Gastroesophageal sphincter (tissue), 4 donors: Measurements from ENCODE around the gene RAB5IF. TPM values are rescaled to one million over a fixed set of nuclear protein-coding genes. Genes with fewer than 3 reads are reported as not detected.
"Not testable (repeated sequence)": the region's sequence is repeated elsewhere in the genome, so short reads cannot be mapped to it uniquely, and the experiment has no call there.

ENCODE experiments used
- ATAC-seq: fragments of 150-250 bp; one replicate; pipeline ENCODE4 v1.9.1; 2016; ENCODE audit warnings: mild to moderate bottlenecking, moderate library complexity
- H3K27ac ChIP-seq, 4 donors: fragments of 200-600 bp; sonication (generic) in 3 of 4; 1 replicate in 3 of 4; 2 replicates in 1 of 4; pipeline ENCODE4 v1.5.1; 2016 to 2019
- H3K27me3 ChIP-seq: fragments of 200-600 bp; sonication (generic); one replicate; pipeline ENCODE4 v1.5.1; 2019
- H3K36me3 ChIP-seq, 2 donors: fragments of 200-600 bp; sonication (generic); one replicate each; pipeline ENCODE4 v1.5.1; 2019; ENCODE audit warnings: control low read depth in 1 of 2
- H3K4me1 ChIP-seq, 3 donors: fragments of 200-600 bp; sonication (generic); 1 replicate in 2 of 3; 2 replicates in 1 of 3; pipeline ENCODE4 v1.5.1; 2016 to 2019; ENCODE audit warnings: control low read depth in 2 of 3
- H3K4me3 ChIP-seq, 2 donors: fragments of 200-600 bp; sonication (generic); one replicate each; pipeline ENCODE4 v1.5.1; 2019; ENCODE audit warnings: mild to moderate bottlenecking in 1 of 2, moderate library complexity in 1 of 2
- H3K9me3 ChIP-seq, 3 donors: fragments of 200-600 bp; sonication (generic); one replicate each; pipeline ENCODE4 v1.5.1; 2017 to 2019; ENCODE audit warnings: control low read depth in 2 of 3
- CTCF ChIP-seq, 4 experiments: fragments of 200-600 bp in 2 of 4; fragments of 450-650 bp in 2 of 4; sonication (generic) in 1 of 4; IDR thresholded peaks; one replicate each; pipeline ENCODE4 v1.5.1; 2017 to 2019; ENCODE audit warnings: antibody characterized with exemption in 4 of 4, mild to moderate bottlenecking in 2 of 4, moderate library complexity in 2 of 4
- EP300 ChIP-seq: sonication (generic); formaldehyde crosslinking; IDR thresholded peaks from one replicate; pipeline ENCODE4 v1.6.1; 2017; ENCODE audit warnings: antibody characterized with exemption, mild to moderate bottlenecking
- POLR2A ChIP-seq, 2 donors: fragments of 450-650 bp; IDR thresholded peaks; one replicate each; pipeline ENCODE4 v1.6.1; 2017; ENCODE audit warnings: antibody characterized with exemption in 2 of 2, mild to moderate bottlenecking in 2 of 2, moderate library complexity in 1 of 2
- POLR2AphosphoS5 ChIP-seq: sonication (generic); formaldehyde crosslinking; IDR thresholded peaks from one replicate; pipeline ENCODE4 v1.6.1; 2017; ENCODE audit warnings: antibody characterized with exemption
- WGBS, 2 donors: methylation state at CpG; one replicate each; pipeline ENCODE4 v1.1.5; 2018; ENCODE audit warnings: low coverage in 1 of 2; 5-methylcytosine and 5-hydroxymethylcytosine counted together
- total RNA-seq, 4 donors: library from RNA; depleted of rRNA; stranded (reverse); fragments of >200 nt; gene quantifications; one replicate each; pipeline ENCODE4 v1.1.0, GENCODE V29; 2016

Gene RAB5IF
- 100 to 1,000 TPM in 1 of 4 donors, 10 to 100 TPM in 3; 66.3 to 100 (median 78.9) TPM for total RNA-seq

GRCh38 chr20:36605399-36606157, at the start of gene RAB5IF:
RAB5IF (plus strand) TSS chr20:36605779; CDS start chr20:36605952, 173 bp downstream.
- H3K27ac ChIP-seq, result peak within 1 kb of the TSS; percentile 73 to 96 (median 93)
- peaks cover 0 to 32% of the 10 kb centered on the region in 2 donors for H3K36me3 ChIP-seq
- no CpG with 5 or more reads among the region's 90 CpGs for WGBS, 2 donors
- ATAC-seq, result peak; percentile 98
- H3K9me3 ChIP-seq, result no peaks in the 10 kb centered on the region
- peaks cover 0 to 31% (median 0%) of the 10 kb centered on the region in 3 donors for H3K4me1 ChIP-seq
- H3K4me3 ChIP-seq, result peak within 1 kb of the TSS; percentile 81 to 98
- H3K27me3 ChIP-seq, result no peaks in the 10 kb centered on the region
- TF ChIP-seq EP300 (no peak), POLR2A (IDR thresholded peaks at IDR 0.05) (peak; percentile 52 to 68), CTCF (IDR thresholded peaks at IDR 0.05) (peak; percentile 34 to 96 (median 90)), POLR2AphosphoS5 (peak; percentile 87)

- Histone ChIP-seq H3K27ac (no peak overlapping the region), H3K4me1 (no peaks in the 10 kb centered on the region), H3K4me3 (no peak overlapping the region), H3K9me3 (no peaks in the 10 kb centered on the region), H3K27me3 (no peaks in the 10 kb centered on the region), H3K36me3 (no peaks in the 10 kb centered on the region)
- ATAC-seq, result no peak
- TF ChIP-seq CTCF (IDR thresholded peaks at IDR 0.05) (no peak), POLR2AphosphoS5 (no peak), EP300 (no peak), POLR2A (IDR thresholded peaks at IDR 0.05) (no peak)
- 56 to 100% methylated on average over 1 to 2 of the region's 2 CpGs for WGBS, 2 donors
Observed at GRCh38 chr20:36562724-36563123, 42.9 kb upstream of the RAB5IF start.

- Histone ChIP-seq H3K36me3 (no peaks in the 10 kb centered on the region), H3K4me1 (no peaks in the 10 kb centered on the region), H3K4me3 (no peak overlapping the region), H3K27me3 (no peaks in the 10 kb centered on the region), H3K9me3 (no peaks in the 10 kb centered on the region), H3K27ac (no peak overlapping the region)
- no CpG with 5 or more reads among the region's 1 CpG for WGBS, 2 donors
- no peak for ATAC-seq
- TF ChIP-seq POLR2A (IDR thresholded peaks at IDR 0.05) (no peak), CTCF (IDR thresholded peaks at IDR 0.05) (no peak), POLR2AphosphoS5 (no peak), EP300 (no peak)
Observed at GRCh38 chr20:36563374-36563773, 42.2 kb upstream of the RAB5IF start.

- ATAC-seq, H3K36me3 ChIP-seq, H3K27ac ChIP-seq, H3K4me3 ChIP-seq, H3K27me3 ChIP-seq, H3K4me1 ChIP-seq, H3K9me3 ChIP-seq: not testable (repeated sequence)
- WGBS, 2 donors, result 90 to 98% methylated on average over 11 to 12 of the region's 13 CpGs
Observed at GRCh38 chr20:36564078-36564725, 41.4 kb upstream of the RAB5IF start.

- WGBS, 2 donors, result 86% methylated on average over 4 to 5 of the region's 6 CpGs
- not testable (repeated sequence) for H3K4me1 ChIP-seq, ATAC-seq, H3K36me3 ChIP-seq, H3K27me3 ChIP-seq, H3K9me3 ChIP-seq, H3K4me3 ChIP-seq, H3K27ac ChIP-seq
Observed at GRCh38 chr20:36564726-36565121, 40.9 kb upstream of the RAB5IF start.

- Histone ChIP-seq H3K27me3 (no peaks in the 10 kb centered on the region), H3K9me3 (no peaks in the 10 kb centered on the region), H3K4me3 (no peak overlapping the region), H3K36me3 (no peaks in the 10 kb centered on the region), H3K27ac (no peak overlapping the region), H3K4me1 (no peaks in the 10 kb centered on the region)
- no peak for ATAC-seq
- no peak for TF ChIP-seq POLR2AphosphoS5
- TF ChIP-seq POLR2A (IDR thresholded peaks at IDR 0.05), result no peak
- no peak for TF ChIP-seq CTCF (IDR thresholded peaks at IDR 0.05)
- no peak for TF ChIP-seq EP300
- 87 to 93% methylated on average over 3 of the region's 3 CpGs for WGBS, 2 donors
Observed at GRCh38 chr20:36565520-36565919, 40.1 kb upstream of the RAB5IF start.
